Dermis microvascular lymphatic vessel endothelial cell (primary cell): ENCODE data around the gene RAB23. TPM values are rescaled to one million over a fixed set of nuclear protein-coding genes. Genes with fewer than 3 reads are reported as not detected.

Experiments
- DNase-seq, 2 donors: peaks; one replicate each; pipeline versions ENCODE4 v3.0.0 to v3.0.0-alpha.2; 2010; ENCODE audit warnings: low read depth in 2 of 2
- total RNA-seq: library from RNA; depleted of rRNA; stranded (reverse); fragments of >200 nt; gene quantifications from 2 replicates; pipeline ENCODE4 v1.2.1, GENCODE V29; 2014

The RAB23 gene
- total RNA-seq, 1 donor from 2014 or later, result 5.1 TPM

- no peak for DNase-seq
These were observed 40.1 kb downstream of the RAB23 start for GRCh38 chr6:57182017-57182432.

GRCh38 chr6:57180596-57180995 lies 41.5 kb downstream of the RAB23 start:
- no peak for DNase-seq

- no peak for DNase-seq
These were observed 44.4 kb downstream of the RAB23 start for GRCh38 chr6:57177545-57178265.

- DNase-seq, result no peak
These were observed 47.6 kb downstream of the RAB23 start for GRCh38 chr6:57174511-57174907.

- peak in 1 of 2 donors; percentile 27 for DNase-seq
These were observed 48.1 kb downstream of the RAB23 start for GRCh38 chr6:57173886-57174510.

GRCh38 chr6:57173056-57173885 lies 48.8 kb downstream of the RAB23 start:
- DNase-seq, result peak in 1 of 2 donors; percentile 23

GRCh38 chr6:57172136-57173055 lies 49.7 kb downstream of the RAB23 start, which contains the start of gene BAG2:
Gene BAG2 (plus strand): TSS chr6:57172326. CDS start chr6:57172698, 372 bp downstream.
- peak; percentile 6 to 82 for DNase-seq

- no peak for DNase-seq
These were observed 57.0 kb downstream of the RAB23 start for GRCh38 chr6:57165080-57165479.

GRCh38 chr6:57163956-57164355 lies 58.2 kb downstream of the RAB23 start:
- no peak for DNase-seq

- no peak for DNase-seq
These were observed 59.6 kb downstream of the RAB23 start for GRCh38 chr6:57162516-57162915.

GRCh38 chr6:57162028-57162427 lies 60.1 kb downstream of the RAB23 start:
- DNase-seq, result no peak

- DNase-seq, result no peak
These were observed 63.0 kb downstream of the RAB23 start for GRCh38 chr6:57159127-57159526.

- DNase-seq, result no peak
These were observed 63.4 kb downstream of the RAB23 start for GRCh38 chr6:57158658-57159057.

- DNase-seq, result no peak
These were observed 73.9 kb downstream of the RAB23 start for GRCh38 chr6:57147955-57148858.

- DNase-seq, result no peak
These were observed 74.7 kb downstream of the RAB23 start for GRCh38 chr6:57147401-57147800.

- no peak for DNase-seq
These were observed 78.4 kb downstream of the RAB23 start for GRCh38 chr6:57143690-57144089.

GRCh38 chr6:57142178-57142525 lies 80.0 kb downstream of the RAB23 start:
- no peak for DNase-seq

- DNase-seq, result no peak
These were observed 80.5 kb downstream of the RAB23 start for GRCh38 chr6:57141451-57142177.

GRCh38 chr6:57138026-57138425 lies 84.1 kb downstream of the RAB23 start:
- no peak for DNase-seq
